ENCODE data around the gene STAC3. TPM values are rescaled to one million over a fixed set of nuclear protein-coding genes. Genes with fewer than 3 reads are reported as not detected.

STAC3 gene
- total and polyA plus RNA-seq, 2 of the 8 experiments (the other 6 are each of a cell fraction or from before 2014, with no cell fraction given): 0.70 to 1.3 TPM

DNA sequence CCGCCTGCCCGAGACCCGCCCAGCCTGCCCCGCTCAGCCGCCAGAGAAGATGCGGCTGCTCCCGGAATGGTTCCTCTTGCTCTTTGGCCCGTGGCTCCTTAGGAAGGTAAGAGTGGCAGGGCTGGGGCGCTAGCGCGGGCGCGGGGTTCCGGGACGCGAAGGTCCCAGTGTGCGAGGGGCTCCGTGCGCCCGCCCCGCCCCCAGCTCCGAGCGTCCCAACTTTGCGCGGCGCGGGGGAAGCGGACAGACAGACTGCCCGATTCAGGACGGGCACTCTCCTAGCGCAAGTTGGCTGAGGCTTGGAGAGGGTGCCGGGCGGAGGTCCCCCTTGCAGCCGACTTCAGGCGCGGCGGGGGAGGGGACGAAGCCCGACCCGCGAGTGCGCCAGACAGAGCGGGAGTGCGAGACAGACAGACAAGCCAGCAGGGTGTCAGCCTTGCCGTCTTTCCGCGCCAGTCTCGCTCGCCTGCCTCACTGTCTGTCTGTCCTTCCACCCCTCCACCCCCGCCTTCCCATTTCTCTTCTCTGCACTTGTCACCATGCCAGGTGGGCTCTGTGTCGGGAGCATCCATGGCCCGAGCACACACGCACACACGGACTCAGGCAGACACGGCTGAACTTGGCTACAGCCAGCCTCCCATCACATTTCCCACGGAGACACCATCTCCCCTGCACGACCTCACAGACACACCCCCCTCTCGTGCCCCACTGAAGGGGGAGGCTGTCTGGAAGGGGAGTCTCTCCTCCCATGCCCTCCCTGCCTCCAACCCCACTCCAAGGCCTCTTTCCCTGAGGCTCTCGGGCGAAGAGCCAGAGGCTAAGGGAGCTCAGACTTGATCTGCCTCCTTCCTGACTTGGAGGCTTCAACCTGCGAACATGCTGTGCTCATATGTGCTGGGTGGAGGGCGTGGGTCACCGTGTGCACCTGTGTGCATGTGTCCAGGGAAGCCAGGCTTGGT lies 33.8 kb downstream of the STAC3 start (continued):
- TF ChIP-seq NANOG (IDR thresholded peaks at IDR 0.05; ENCODE audit: insufficient read depth, low read depth, low read length, poor library complexity, severe bottlenecking) (no peak), HDAC6 (IDR thresholded peaks at IDR 0.05; ENCODE audit: low read depth, low read length) (no peak), CREB1 (IDR thresholded peaks at IDR 0.05) (no peak), RNF2 (IDR thresholded peaks at IDR 0.05; ENCODE audit: borderline replicate concordance, low read depth, low read length, missing control alignments, poor library complexity, severe bottlenecking) (peak; percentile 73), KDM4A (IDR thresholded peaks at IDR 0.05; ENCODE audit: low read depth, low read length, severe bottlenecking) (peak; percentile 44), EZH2 (IDR thresholded peaks at IDR 0.05; ENCODE audit: low read depth, low read length, severe bottlenecking) (peak; percentile 81), ASH2L (IDR thresholded peaks at IDR 0.05; ENCODE audit: low read length) (peak; percentile 23), HDAC2 (IDR thresholded peaks at IDR 0.05; ENCODE audit: borderline replicate concordance in 1 of 2, low read depth in 2 of 2, low read length in 2 of 2) (no peak), NRF1 (IDR thresholded peaks at IDR 0.05; ENCODE audit: low read depth, low read length) (no peak)
